GM03348 (cell line): Measurements from ENCODE around the gene LYZL4.

Source experiments
- DNase-seq: peaks from one replicate; pipeline ENCODE4 v3.0.0; 2012; ENCODE audit warnings: low spot score

LYZL4 gene

DNA sequence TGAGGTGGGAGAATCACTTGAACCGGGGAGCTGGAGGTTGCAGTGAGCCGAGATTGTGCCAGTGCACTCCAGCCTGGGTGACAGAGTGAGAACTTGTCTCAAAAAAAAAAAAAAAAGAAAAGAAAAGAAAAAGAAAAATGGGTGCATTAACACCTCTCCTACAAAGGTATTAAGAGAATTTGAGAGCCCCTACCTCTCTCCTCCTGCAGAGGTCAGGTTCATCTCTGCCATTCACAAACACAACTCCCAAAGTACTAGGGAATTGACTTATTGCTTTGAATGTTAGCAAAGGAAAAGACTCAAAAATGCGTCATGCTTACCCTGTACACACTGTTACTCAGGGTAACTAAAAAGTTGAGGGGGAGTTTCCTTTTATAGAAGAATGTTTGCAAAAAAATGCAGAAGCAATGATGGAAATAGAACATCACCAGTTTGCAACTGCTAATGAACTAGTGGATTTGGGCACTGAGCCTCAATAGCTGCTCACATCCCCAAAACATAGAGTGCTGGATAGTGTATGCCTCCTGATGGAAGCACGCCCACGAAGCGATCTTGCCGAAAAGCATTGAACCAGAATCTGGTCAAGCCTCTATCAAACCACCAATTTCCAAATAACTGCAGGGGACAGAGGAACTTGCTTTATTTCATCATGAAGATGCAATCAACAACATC lies 15.5 kb upstream of the LYZL4 start:
- no peak for DNase-seq

DNA sequence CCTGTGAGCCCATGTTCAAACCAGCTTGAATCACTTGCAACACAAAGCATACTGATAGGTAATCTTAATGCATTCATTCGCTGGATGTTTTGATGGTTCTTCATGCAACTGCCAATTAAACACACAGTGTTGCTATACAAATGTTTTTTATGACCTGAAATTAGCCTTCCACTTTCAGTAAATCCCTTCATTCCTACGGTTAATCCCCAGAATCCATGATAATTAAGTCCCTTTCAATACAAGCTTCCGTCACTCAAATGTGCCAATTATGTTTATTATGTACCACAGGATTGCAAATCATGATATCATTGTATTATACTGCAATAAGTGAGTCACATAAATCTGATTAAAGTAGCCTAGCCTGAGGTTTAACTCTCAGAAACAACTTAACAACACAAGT lies 14.5 kb upstream of the LYZL4 start:
- no peak for DNase-seq

DNA sequence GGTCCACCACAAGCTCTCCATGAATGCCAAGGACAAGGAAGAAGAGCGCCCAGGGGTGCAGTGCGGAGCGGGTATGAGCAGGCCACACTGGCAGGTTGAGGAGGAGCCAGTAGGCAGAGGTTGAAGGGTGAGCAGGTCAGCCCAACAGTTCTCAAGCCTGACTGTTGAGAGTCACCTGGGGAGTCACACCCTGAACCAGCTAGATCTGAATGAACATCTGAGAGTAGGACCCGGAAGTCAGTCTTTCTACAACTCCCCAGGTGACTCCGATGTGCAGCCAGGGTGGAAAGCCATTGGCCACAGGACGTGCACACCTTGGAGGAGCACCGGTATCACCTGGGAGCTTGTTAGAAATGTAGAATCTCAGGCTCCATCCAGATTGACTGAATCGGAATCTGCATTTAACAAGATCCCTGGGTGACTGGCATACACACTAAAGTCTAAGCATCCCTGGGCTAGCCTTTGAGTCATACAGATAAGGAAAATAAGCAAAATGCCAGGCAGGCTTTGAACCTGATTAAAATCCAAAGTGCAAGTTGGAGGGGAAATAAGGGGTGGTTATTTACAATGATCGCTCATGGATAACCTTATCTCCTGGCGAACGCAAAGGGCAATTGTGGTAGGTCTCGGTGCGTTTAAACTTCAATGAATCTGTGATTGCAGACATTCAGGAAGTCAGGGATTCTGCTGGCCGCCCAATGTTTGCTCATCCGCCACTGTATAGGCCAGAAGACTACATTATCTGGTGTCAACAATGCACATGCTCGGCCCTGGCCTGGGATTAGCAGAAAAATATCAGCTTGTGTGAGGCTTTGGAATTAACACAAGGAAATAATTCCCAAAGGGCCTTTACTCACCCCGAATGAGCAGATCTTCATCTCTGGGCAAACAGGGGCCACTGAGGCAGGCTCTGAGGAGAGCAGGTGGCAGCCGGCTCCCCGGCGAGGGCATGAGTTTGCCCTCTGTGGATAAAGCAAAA lies 11.7 kb upstream of the LYZL4 start:
- DNase-seq = no peak

DNA sequence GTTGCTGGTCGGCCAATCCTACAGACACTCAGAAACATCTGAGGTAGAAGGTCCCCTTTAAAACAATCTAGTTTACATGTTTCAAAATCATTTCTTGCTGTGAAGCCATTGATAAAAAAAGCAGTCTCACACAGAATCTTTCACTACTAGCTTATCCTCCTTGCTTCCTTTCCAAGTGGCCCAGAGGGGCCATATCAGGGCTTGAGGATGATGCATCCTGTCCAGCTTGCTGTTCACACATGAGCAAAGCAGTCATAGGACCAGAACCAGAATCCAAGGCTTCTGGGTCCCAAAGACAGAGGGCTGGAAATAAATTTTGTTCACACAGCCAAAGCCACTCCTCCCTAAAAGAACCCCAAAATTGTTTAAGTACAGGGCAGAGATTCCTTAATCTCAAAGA lies 9.2 kb upstream of the LYZL4 start:
- no peak for DNase-seq

DNA sequence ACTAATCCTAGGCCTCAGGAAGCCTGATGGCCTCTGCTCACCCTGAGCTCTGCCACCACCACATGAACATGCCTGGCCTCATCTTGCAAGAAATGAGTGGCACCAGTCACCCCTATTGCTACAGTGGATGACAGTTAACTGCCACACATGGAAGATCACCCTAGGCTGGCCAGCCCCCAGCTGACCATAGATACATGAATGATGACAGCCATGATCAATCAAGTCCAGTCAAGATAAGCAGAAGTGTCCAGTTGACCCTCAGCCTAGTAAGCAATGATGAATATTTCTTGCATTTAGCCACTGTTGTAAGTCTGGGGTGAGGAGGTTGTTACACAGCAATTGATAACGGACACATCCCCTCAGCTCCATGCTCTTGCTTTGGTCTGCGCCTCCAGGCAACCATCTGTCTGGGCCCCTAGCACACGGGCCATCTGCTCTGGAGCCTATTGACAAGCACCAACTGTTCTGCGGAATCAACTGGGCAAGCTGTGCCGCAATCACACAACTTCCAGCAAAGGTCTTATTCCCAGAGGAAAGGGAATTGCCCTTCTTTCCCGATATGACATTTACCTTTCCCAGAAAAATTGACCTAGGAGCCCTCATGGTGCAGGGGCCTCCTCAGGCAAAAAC lies 2.2 kb upstream of the LYZL4 start:
- DNase-seq = no peak

DNA sequence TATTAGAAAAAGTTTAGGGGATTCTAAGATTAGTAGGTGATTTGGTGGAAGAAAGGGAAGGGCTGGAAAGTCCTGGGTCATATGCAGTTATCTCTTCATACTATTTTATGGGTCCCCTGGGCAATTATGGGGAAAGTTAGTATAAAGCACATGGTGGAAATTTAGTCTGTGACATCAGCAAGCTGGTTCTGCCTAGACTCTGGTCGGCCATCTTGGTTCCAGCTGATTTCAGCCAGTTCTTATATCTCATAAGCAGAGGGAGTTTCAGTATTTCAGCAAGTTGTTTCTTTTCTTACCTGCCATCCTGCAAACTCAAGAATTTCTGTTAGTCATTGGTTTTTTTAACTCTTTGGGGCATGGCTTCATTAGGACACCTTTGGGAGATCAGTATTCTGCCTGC lies 1.0 kb upstream of the LYZL4 start:
- no peak for DNase-seq

DNA sequence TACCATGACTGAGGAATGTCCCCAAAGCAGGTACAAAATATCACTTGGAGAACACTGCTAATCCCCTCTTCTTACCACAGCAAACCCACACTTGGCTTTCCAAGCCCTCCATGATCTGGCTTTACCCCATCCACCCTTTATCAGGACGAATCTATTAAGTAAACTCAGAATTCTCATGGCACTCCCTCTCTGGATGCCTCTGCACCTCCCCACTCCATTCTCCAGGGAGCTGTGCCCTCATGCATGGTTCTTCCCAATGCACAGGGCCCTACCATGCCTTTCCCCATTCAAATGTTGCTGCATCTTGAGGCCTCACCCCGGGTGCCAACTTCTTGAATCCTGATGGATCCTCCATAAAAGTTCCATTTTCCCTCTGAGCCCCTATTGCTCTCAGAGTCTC lies 2.3 kb downstream of the LYZL4 start:
- no peak for DNase-seq

DNA sequence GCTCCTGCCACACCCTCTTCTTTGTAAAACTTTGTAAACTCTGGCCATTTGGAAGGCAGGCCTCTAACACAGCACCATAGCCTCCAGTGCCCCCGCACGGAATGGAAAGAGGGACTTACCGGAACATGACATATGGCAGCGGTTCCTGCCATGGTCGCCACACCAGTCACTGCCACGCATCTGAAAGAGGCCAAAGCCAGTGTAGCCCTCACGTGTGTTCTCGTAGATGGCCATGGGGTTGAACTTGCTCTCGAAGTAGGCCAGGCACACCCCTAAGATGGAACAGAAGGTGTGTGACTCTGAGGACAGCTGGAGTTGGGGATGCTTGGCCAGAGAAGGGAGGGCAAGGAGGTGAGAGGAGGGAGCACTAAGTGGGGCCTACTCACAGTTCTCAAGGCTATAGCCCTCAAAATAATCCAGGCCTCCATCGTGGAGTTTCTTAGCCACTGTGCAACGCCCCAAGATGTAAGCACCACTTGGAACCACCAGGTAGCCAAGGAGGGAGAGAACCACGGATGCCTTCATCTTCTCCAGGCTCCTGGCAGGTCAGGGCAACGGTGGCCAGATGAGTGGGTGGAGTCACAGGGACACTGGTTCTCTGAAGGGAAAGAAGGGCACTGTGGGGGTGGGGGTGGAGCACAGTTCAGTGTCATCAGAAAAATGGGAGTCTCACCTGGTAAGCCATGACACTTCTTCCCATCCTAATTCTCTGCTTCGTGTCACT lies 3.5 kb downstream of the LYZL4 start:
- no peak for DNase-seq

DNA sequence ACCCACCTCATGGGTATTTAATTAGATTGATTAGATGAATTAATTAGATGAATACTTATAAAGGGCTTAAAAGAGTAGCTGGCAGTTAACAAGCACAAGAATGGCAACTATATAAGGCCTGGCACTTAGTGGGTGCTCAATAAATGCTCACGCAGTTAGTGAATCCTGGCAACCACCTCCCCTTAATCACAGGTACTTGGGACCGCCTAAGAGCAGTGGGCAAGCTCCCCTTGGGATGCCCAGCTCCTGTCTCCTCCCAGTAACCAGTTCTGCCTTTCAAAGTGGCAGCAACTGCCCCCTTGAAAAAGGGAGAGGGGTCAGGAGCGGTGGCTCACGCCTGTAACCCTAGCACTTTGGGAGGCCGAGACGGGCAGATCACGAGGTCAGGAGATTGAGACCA lies 4.6 kb downstream of the LYZL4 start:
- no peak for DNase-seq

DNA sequence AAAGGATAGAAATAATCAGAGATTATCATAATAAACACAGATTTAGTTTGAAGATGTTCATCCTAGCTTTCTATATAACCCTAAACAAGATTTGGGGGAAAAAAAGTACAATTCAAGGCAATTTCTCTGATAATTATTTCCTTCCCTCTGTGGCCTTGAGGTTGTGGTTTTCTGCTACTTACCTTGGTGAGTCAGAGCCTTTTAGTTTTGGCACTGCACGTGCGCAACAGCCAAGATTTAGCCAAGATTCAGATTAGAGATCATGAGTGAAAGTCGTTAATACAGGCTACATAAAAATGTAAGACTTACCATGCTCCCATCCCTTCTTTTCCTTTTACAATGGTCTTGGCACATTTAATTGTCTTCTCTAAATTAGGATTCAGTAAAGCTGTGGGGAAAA lies 6.7 kb downstream of the LYZL4 start:
- no peak for DNase-seq

DNA sequence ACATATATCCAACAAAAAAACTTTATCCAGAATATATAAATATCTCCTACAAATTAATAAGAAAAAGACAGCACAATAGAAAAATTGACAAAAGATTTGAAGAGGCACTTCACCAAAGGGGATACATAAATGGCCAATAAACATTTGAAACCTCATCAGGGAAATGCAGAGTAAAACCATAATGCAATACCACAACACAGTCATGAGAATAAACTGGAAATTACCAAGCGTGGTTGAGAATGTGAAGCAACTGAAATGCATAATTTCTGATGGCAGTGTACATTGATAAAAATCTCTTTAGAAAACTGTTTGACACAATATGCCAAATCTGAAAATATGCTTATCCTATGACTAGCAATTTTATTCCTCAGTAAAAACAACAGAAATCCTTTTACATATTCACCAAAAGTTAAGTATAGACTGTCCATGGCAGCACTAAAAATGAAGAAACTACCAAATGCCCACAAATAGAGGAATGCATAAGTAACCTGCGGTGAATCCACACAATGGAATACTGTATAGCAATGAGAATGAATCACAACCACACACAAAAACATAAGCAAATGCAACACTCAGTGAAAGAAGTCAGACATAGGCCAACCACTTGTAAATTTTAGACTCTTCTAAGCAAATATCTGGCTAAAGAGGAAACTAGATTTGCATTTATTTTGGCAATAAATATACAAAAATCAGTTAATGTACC lies 7.9 kb downstream of the LYZL4 start:
- no peak for DNase-seq

DNA sequence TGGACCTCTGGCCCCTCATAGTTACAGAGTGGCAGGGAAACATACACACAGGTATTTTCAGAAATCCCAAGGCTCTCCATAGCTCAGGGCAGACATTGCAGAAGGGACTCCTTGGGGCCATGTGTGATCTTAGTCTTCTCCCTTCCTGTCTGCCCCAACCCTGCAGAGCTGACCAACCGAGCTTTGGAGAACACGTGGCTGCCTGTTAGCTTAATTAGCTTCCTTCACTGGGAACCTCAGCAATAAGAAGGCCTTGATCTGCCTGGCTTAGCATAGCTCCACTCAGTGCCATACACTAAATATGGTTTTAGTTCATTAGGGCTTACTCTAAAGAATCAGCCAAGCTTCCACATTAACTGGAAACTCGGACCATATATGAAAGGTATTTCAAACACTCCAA lies 12.3 kb downstream of the LYZL4 start:
- DNase-seq = no peak

DNA sequence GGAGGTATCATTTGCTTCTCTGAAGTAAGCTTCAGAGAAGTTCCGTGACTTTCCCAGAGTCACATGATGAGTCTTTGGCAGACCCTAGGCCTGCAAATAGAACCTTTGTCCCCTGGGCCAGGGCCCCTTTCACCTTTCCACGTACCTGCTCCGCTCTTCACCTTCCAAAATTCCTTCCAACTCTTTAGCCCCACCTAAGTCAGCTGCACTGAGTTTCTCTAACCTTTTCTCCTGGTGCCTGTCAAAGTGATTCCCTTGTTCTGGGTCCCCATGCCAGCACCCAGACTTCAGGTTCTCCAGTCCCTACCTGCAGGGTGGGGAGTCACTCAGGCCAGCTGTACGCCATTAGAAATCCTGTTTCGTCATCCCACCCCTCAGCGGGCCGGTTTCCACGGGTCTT lies 12.8 kb downstream of the LYZL4 start:
- DNase-seq = no peak

DNA sequence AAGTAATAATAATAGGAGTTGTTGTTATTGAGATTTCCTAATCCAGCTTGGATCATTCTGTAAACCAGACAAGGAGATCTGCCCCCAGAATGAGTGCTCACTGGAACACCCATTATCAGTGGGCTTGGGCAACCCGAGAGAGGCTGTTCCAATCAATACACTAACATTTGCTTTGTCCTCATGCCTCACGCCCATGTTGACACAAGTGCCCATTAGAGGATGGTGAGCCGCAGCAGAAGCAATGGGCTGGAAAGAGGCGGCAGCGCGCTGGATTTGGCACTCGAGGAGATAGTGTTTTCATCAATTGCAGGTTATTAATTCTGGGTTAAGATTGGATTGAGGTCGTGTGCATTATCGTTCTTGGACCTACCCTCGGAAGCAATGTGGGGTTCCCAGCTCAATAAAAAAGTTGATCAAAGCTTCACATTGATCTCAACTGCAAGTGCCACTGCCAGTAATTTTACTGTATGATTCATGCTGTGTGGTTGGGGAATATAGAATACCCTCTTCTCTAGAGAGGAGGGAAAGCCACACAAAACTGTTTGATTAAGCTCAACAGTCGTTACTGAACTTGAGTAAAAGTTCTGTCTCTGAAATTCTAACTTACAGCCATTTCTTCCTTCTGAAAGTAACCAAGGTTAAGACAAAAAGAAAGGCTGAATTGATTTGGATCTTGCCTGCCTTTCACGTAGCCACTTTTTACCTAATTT lies 15.7 kb downstream of the LYZL4 start:
- no peak for DNase-seq

DNA sequence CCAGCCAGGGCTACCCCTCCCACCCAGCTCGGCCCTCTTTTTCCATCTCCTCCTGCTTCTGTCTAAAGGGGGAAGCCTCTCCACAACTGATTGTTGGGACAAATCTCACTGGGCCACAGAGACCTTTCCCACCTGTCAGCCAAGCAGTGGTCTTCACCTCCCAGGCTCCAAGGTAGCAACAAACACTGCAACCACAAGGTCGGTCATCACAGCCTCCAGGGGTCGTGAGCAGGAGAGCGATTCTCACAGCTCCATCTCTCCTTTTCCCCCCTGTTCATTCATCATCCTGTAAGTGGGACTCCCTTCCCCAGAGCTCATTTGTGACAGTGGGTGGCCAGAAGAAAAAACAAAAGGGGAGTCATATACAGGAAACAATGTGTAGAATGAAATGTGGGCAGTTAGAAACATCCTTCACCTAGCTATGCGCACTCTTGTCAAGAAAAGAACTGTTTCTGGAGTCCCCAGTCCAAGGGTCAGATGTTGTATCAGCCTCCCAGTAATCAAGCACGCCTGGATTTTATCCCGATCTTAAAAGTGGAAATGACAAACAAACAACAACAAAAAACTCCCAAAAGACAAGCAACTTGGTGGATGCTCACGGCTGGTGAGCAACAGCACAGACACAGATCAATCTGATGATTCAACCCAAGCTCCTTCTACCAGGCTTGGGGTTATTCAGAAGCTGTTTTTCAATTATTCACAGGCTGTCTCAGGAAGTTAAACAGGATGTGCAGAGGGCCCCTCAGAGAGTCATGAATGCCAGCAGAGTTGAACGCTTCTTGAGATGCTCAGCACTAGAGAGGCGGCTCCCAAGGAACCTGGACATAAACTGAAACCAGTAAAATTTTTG lies 22.4 kb downstream of the LYZL4 start:
- no peak for DNase-seq

DNA sequence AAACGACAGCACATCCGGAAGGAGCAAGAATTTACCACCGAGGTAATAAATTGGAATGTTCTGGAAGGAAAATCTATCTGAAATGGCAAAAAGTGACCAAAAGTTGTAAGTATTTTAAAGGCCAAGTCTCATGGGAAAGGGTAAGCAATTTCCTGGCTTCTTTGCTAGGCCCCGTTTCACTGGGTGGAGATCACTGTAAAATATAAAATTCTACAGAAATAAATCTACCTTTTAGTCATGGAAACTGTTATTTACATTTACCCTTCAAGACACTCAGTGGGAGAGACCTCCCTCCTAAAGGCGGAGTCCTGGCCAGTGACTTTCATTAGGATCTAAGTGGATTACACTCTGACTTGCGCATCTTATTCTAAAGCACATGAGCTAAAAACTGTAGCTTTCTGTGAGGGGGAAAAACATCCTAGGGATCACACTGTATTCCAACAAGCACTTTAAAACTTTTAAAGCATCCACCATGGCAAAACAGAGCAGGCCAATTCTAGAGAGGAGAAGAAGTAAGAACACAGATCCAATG lies 28.8 kb downstream of the LYZL4 start:
- DNase-seq = no peak

DNA sequence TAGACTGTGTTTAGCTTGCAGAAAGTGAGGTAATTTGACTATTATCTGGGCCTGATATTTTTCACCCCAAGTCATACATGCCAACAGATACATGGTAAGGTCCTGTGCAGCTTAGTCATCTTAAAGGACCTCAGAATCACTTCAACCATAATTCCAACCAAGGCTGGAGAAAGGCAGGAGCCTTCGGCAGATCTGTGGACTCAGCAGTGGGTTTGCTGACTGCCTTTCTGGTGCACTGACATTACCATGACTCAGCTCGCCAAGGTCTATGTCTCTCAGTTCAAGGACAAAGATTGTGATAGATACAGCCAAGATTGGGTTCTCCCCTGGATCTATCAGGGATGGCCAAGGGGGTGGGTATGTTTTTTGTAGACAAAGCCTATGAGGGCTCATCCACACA lies 32.7 kb downstream of the LYZL4 start:
- no peak for DNase-seq

DNA sequence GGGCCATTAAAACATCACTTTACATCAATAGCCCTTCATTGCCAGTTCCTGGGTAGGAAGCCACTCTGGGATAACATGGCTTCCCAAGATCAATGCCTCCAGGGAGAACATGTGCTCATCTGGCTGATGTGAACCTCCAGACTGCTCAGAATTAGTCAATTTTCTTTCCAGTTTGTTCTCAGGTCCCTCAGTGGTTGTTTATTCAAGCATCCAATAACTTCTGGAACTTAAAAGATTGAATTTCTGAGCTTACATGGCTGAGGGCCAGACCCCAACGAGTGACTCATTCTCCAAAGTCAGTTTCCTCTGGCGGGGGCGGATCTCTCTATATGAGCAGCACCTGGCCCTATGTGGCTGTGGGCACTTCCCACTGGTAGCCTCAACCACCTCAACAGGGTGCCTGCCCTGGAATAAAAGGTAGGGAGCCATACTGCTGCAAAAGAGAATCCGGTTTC lies 34.0 kb downstream of the LYZL4 start:
- peak; percentile 30 for DNase-seq

DNA sequence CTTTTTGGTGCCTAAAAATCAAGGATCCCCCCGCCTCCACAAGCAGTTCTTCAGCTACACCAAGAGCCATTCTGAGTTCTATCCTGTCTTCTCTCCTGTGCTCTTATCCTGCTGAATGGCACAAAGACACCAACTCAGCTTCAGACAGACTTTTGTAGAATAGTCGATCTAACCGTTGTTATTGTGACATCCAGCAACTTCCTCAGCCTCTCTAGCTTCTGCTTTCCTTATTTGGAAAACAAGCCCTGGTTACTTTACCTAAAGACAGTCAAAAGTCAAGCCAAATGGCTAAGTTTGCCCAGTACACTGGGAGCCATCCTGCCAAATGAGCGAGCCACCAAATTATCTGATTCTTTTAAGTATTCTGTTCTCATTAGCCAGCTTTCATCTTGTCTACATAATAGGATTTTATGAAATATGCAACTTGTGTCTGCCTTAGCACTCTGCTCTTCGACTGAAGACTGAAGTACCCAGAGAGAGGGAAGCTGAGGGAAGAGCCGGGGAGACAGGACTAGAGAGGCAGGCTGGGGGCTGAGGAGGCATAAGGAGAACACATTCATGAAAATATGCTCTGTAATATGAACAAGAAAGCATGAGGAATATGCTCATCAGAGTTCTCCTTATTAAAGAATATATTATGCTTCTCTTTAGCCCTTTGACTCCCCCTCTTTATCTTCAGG lies 35.1 kb downstream of the LYZL4 start:
- no peak for DNase-seq
